CD4-positive, alpha-beta T cell (primary cell): ENCODE measurements around the gene PSMA7. TPM values are rescaled to one million over a fixed set of nuclear protein-coding genes. Genes with fewer than 3 reads are reported as not detected.

Experiments
- ATAC-seq: fragments of 200-7000 bp; cut with Tn5 transposase; one replicate; pipeline ENCODE4 v1.10.0; 2022; ENCODE audit warnings: mild to moderate bottlenecking; ENCODE audit not compliant: poor library complexity
- CTCF ChIA-PET: fragments of 350-600 bp; sonication (Branson Sonifier 250); formaldehyde crosslinking; loops from one replicate; lab custom pipeline; 2021; ENCODE audit warnings: antibody characterized with exemption, inconsistent platforms; lab: Charles Lee
- POLR2A ChIA-PET: fragments of 350-600 bp; sonication (Branson Sonifier 250); formaldehyde crosslinking; loops from one replicate; lab custom pipeline; 2021; ENCODE audit warnings: antibody characterized with exemption, inconsistent platforms; lab: Charles Lee
- DNase-seq, 14 experiments: peaks; one replicate each; pipeline ENCODE4 v3.0.0-alpha.2; 2013 to 2020; ENCODE audit warnings: mixed read lengths in 2 of 14
- H3K27ac ChIP-seq, 2 donors: one replicate each; pipeline versions ENCODE4 v1.5.1 to v1.7.0; 2013; ENCODE audit warnings: low read length in 2 of 2, low read depth in 1 of 2, mild to moderate bottlenecking in 1 of 2
- H3K27me3 ChIP-seq, 2 experiments: 1 replicate in 1 of 2; 2 replicates in 1 of 2; pipeline versions ENCODE4 v1.6.1 to v1.7.0; 2013; ENCODE audit warnings: low read length in 2 of 2, control low read depth in 1 of 2, mild to moderate bottlenecking in 1 of 2, moderate library complexity in 1 of 2; ENCODE audit not compliant: insufficient read depth in 2 of 2, control insufficient read depth in 1 of 2
- H3K36me3 ChIP-seq: one replicate; pipeline ENCODE4 v1.6.1; 2013; ENCODE audit warnings: low read length, control low read depth; ENCODE audit not compliant: insufficient read depth
- H3K4me1 ChIP-seq: one replicate; pipeline ENCODE4 v1.6.1; 2013; ENCODE audit warnings: low read length, control low read depth; ENCODE audit not compliant: insufficient read depth
- H3K4me3 ChIP-seq: one replicate; pipeline ENCODE4 v1.5.1; 2013; ENCODE audit warnings: mild to moderate bottlenecking, low read length, moderate library complexity
- H3K9me3 ChIP-seq, 2 experiments: 1 replicate in 1 of 2; 2 replicates in 1 of 2; pipeline versions ENCODE4 v1.6.1 to v1.7.0; 2013; ENCODE audit warnings: low read length in 2 of 2, mild to moderate bottlenecking in 2 of 2, control low read depth in 1 of 2, moderate library complexity in 1 of 2; ENCODE audit not compliant: control insufficient read depth in 1 of 2, insufficient read depth in 1 of 2
- H3K27ac Mint-ChIP-seq: one replicate; pipeline ENCODE4 v1.8.0; 2020; ENCODE audit warnings: mixed read lengths
- H3K27me3 Mint-ChIP-seq: one replicate; pipeline ENCODE4 v1.8.0; 2021; ENCODE audit warnings: mixed read lengths
- H3K36me3 Mint-ChIP-seq: one replicate; pipeline ENCODE4 v1.8.0; 2021; ENCODE audit warnings: low read depth, mixed read lengths
- H3K4me1 Mint-ChIP-seq: one replicate; pipeline ENCODE4 v1.8.0; 2021; ENCODE audit warnings: low read depth, mixed read lengths
- H3K4me3 Mint-ChIP-seq: one replicate; pipeline ENCODE4 v1.8.0; 2020; ENCODE audit warnings: mild to moderate bottlenecking, mixed read lengths
- H3K9me3 Mint-ChIP-seq: one replicate; pipeline ENCODE4 v1.8.0; 2020; ENCODE audit warnings: mixed read lengths
- CTCF ChIP-seq: fragments of 200-600 bp; IDR thresholded peaks from one replicate; pipeline ENCODE4 v1.8.0; 2022; ENCODE audit warnings: antibody characterized with exemption, mild to moderate bottlenecking
- intact Hi-C, 2 experiments: fragments of 100-400 bp; cut with DNase I in 1 of 2; cut with micrococcal nuclease in 1 of 2; formaldehyde crosslinking; loops; one replicate each; pipeline versions ENCODE4 v1.15.1 to v1.9.0; 2023 to 2025; cut with DNase I, micrococcal nuclease
- total RNA-seq, 174 experiments: library from RNA in 2 of 174; stranded (reverse) in 2 of 174; gene quantifications; one replicate each; pipeline ENCODE4 v1.2.3 and lab custom pipeline; 2021 to 2026

The PSMA7 gene
- total RNA-seq, 2 experiments from 2014 or later, result 150 to 158 TPM

- Mint-ChIP-seq H3K27ac (no peak overlapping the region), H3K9me3 (no peaks in the 10 kb centered on the region), H3K36me3 (peaks cover 10% of the 10 kb centered on the region), H3K4me3 (no peak overlapping the region), H3K27me3 (no peaks in the 10 kb centered on the region), H3K4me1 (no peaks in the 10 kb centered on the region)
- no peak for TF ChIP-seq CTCF
- H3K4me3 ChIP-seq, result no peak overlapping the region
- DNase-seq (no peak), ATAC-seq (no peak)
- ChIA-PET POLR2A (no interaction called here), CTCF (no interaction called here)
- H3K36me3 ChIP-seq, result peaks cover 11% of the 10 kb centered on the region
- intact Hi-C loops, result no loop called here
- H3K9me3 ChIP-seq, result no peaks in the 10 kb centered on the region
- no peak overlapping the region for H3K27ac ChIP-seq
- no peaks in the 10 kb centered on the region for H3K4me1 ChIP-seq
- H3K27me3 ChIP-seq, result no peaks in the 10 kb centered on the region
Measured at GRCh38 chr20:62174870-62175624, 31.9 kb upstream of the PSMA7 start.

GRCh38 chr20:62174021-62174804 lies 31.0 kb upstream of the PSMA7 start:
- peaks cover 12% of the 10 kb centered on the region for H3K36me3 Mint-ChIP-seq
- no peak overlapping the region for H3K4me3 Mint-ChIP-seq
- no peaks in the 10 kb centered on the region for H3K4me1 Mint-ChIP-seq
- H3K27ac ChIP-seq, result no peak overlapping the region
- H3K36me3 ChIP-seq, result peaks cover 11% of the 10 kb centered on the region
- TF ChIP-seq CTCF, result no peak
- intact Hi-C loops, result no loop called here
- DNase-seq, result no peak
- H3K4me3 ChIP-seq, result no peak overlapping the region
- H3K4me1 ChIP-seq, result no peaks in the 10 kb centered on the region
- no peak overlapping the region for H3K27ac Mint-ChIP-seq
- ChIA-PET POLR2A (no interaction called here), CTCF (no interaction called here)
- H3K9me3 ChIP-seq, result no peaks in the 10 kb centered on the region
- H3K27me3 ChIP-seq, result no peaks in the 10 kb centered on the region
- H3K9me3 Mint-ChIP-seq, result no peaks in the 10 kb centered on the region
- H3K27me3 Mint-ChIP-seq, result no peaks in the 10 kb centered on the region
- ATAC-seq, result no peak

- H3K9me3 Mint-ChIP-seq, result no peaks in the 10 kb centered on the region
- Histone ChIP-seq H3K4me3 (no peak overlapping the region), H3K36me3 (peaks cover 17% of the 10 kb centered on the region), H3K27me3 (no peaks in the 10 kb centered on the region), H3K4me1 (no peaks in the 10 kb centered on the region), H3K9me3 (no peaks in the 10 kb centered on the region), H3K27ac (no peak overlapping the region)
- no peak overlapping the region for H3K4me3 Mint-ChIP-seq
- H3K36me3 Mint-ChIP-seq, result peaks cover 23% of the 10 kb centered on the region
- TF ChIP-seq CTCF, result no peak
- ChIA-PET POLR2A (no interaction called here), CTCF (no interaction called here)
- intact Hi-C loops, result no loop called here
- ATAC-seq (no peak), DNase-seq (no peak)
- H3K27ac Mint-ChIP-seq, result no peak overlapping the region
- H3K4me1 Mint-ChIP-seq, result no peaks in the 10 kb centered on the region
- H3K27me3 Mint-ChIP-seq, result no peaks in the 10 kb centered on the region
Measured at GRCh38 chr20:62172666-62173065, 29.5 kb upstream of the PSMA7 start.
